Lung (tissue), 12 donors: ENCODE results near the gene MMP13. TPM values are rescaled to one million over a fixed set of nuclear protein-coding genes. Genes with fewer than 3 reads are reported as not detected.
A peak's percentile ranks its signal among the peaks of the same experiment; 100 is the strongest.

Source experiments
- ATAC-seq: fragments of 200-7000 bp; cut with Tn5 transposase; one replicate; pipeline ENCODE4 v1.9.1; 2020; ENCODE audit warnings: moderate number of reproducible peaks; ENCODE audit not compliant: insufficient read depth, low FRiP score
- DNase-seq, 3 donors: peaks; one replicate each; pipeline ENCODE4 v3.0.0-alpha.2; 2013 to 2017
- H3K27ac ChIP-seq, 2 donors: one replicate each; pipeline ENCODE4 v1.5.1; 2013; ENCODE audit warnings: mild to moderate bottlenecking in 2 of 2, moderate library complexity in 2 of 2, control low read depth in 1 of 2, inconsistent platforms in 1 of 2, low read depth in 1 of 2, low read length in 1 of 2
- H3K27me3 ChIP-seq, 3 donors: one replicate each; pipeline ENCODE4 v1.5.1; 2013; ENCODE audit warnings: low read length in 2 of 3; ENCODE audit not compliant: control insufficient read depth in 3 of 3, insufficient read depth in 3 of 3
- H3K36me3 ChIP-seq, 4 donors: one replicate each; pipeline ENCODE4 v1.5.1; 2013; ENCODE audit warnings: low read length in 4 of 4, mild to moderate bottlenecking in 1 of 4, moderate library complexity in 1 of 4; ENCODE audit not compliant: control insufficient read depth in 4 of 4, insufficient read depth in 4 of 4
- H3K4me1 ChIP-seq, 5 donors: one replicate each; pipeline ENCODE4 v1.5.1; 2013; ENCODE audit warnings: low read length in 5 of 5, mild to moderate bottlenecking in 2 of 5, moderate library complexity in 1 of 5; ENCODE audit not compliant: control insufficient read depth in 5 of 5, insufficient read depth in 5 of 5
- H3K4me3 ChIP-seq: one replicate; pipeline ENCODE4 v1.5.1; 2013; ENCODE audit warnings: mild to moderate bottlenecking, control low read depth, moderate library complexity
- H3K9ac ChIP-seq, 2 donors: one replicate each; pipeline ENCODE4 v1.5.1; 2013; ENCODE audit warnings: low read length in 2 of 2, control low read depth in 1 of 2; ENCODE audit not compliant: insufficient read depth in 1 of 2
- H3K9me3 ChIP-seq, 4 donors: one replicate each; pipeline ENCODE4 v1.5.1; 2013; ENCODE audit warnings: low read length in 3 of 4, mild to moderate bottlenecking in 1 of 4, moderate library complexity in 1 of 4; ENCODE audit not compliant: control insufficient read depth in 4 of 4, insufficient read depth in 3 of 4
- WGBS, 2 donors: extraction: QIAGEN DNeasy Blood & Tissue Kit; methylation state at CpG; one replicate each; pipeline ENCODE4 v1.1.7; 2013; 5-methylcytosine and 5-hydroxymethylcytosine counted together
- polyA plus RNA-seq, 2 donors: library from polyadenylated mRNA; stranded (reverse); fragments of 200-250 nt; gene quantifications; one replicate each; pipeline ENCODE4 v1.2.1, GENCODE V29; 2013
- total RNA-seq, 2 donors: library from RNA; depleted of rRNA in 1 of 2; stranded (reverse); fragments of >200 nt in 1 of 2; gene quantifications; one replicate each; pipeline ENCODE4 v1.2.1, GENCODE V29; 2014 to 2021
- TF ChIP-seq, protein P1 (sequence below): IDR thresholded peaks from 2 replicates; pipeline ENCODE4 v1.5.1; 2012; ENCODE audit warnings: mild to moderate bottlenecking; ENCODE audit errors: control extremely low read depth, extremely low read depth
- donor health status: control.
- donor health status: control.
- donor health status: Bipolar disorder and iron deficiency.
- donor health status: healthy.
- donor health status: DM: yes; HTN: yes; CAD: no.

MMP13 gene
- total and polyA plus RNA-seq, 4 donors = 0.08 to 0.84 (median 0.09) TPM; not detected in 1

DNA sequence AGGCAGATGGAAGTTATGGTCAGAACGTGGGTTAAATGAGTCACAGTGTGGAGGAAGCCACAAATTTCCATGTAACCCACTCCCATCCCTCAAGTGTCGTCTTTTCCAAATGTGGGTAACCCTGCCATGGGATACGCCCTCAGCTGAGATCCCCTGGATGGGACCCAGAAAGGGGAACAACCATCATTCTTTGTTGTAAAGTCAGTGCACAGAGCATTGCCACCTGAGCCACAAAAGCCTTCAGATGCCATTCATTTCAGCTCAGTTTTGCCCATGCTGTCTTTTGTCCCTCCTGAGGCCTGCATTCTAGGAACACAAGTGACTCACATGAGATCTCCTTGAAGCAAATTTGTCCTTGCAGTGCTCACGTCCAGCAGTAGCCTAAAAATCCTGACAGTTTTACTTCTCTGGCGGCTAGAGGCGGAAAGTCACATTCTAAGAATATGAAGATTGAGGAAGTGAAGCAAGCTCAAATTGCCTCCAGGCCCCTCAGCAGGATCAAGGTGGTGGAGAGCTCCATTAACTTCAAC lies 30.6 kb downstream of the MMP13 start:
- no peak for DNase-seq
- whole genome bisulfite sequencing, 2 donors = 31 to 63% methylated on average over 6 of the region's 6 CpGs
- no peaks in the 10 kb centered on the region for H3K9me3 ChIP-seq

GRCh38 chr11:102921587-102922220 lies 33.8 kb downstream of the MMP13 start:
- H3K4me3 ChIP-seq = no peak overlapping the region
- ATAC-seq (no peak), DNase-seq (no peak)
- H3K9ac ChIP-seq = no peak overlapping the region
- H3K36me3 ChIP-seq = no peaks in the 10 kb centered on the region
- no peaks in the 10 kb centered on the region for H3K27me3 ChIP-seq
- no peaks in the 10 kb centered on the region for H3K9me3 ChIP-seq
- H3K27ac ChIP-seq = no peak overlapping the region
- H3K4me1 ChIP-seq = peaks cover 0 to 3% (median 0%) of the 10 kb centered on the region in 5 donors
- 50 to 53% methylated on average over 3 of the region's 3 CpGs for WGBS, 2 donors
- TF ChIP-seq, protein P1, sequence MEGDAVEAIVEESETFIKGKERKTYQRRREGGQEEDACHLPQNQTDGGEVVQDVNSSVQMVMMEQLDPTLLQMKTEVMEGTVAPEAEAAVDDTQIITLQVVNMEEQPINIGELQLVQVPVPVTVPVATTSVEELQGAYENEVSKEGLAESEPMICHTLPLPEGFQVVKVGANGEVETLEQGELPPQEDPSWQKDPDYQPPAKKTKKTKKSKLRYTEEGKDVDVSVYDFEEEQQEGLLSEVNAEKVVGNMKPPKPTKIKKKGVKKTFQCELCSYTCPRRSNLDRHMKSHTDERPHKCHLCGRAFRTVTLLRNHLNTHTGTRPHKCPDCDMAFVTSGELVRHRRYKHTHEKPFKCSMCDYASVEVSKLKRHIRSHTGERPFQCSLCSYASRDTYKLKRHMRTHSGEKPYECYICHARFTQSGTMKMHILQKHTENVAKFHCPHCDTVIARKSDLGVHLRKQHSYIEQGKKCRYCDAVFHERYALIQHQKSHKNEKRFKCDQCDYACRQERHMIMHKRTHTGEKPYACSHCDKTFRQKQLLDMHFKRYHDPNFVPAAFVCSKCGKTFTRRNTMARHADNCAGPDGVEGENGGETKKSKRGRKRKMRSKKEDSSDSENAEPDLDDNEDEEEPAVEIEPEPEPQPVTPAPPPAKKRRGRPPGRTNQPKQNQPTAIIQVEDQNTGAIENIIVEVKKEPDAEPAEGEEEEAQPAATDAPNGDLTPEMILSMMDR = no peak

More for the DNA sequence above, 30.6 kb downstream of the MMP13 start:
- no peak overlapping the region for H3K27ac ChIP-seq
- no peaks in the 10 kb centered on the region for H3K36me3 ChIP-seq
- H3K4me1 ChIP-seq = peaks cover 0 to 7% (median 0%) of the 10 kb centered on the region in 5 donors
- H3K9ac ChIP-seq = no peak overlapping the region
- H3K4me3 ChIP-seq = no peak overlapping the region
- no peak for ATAC-seq
- no peaks in the 10 kb centered on the region for H3K27me3 ChIP-seq
- TF ChIP-seq, protein P1 = no peak

- no peak overlapping the region for H3K9ac ChIP-seq
- no peaks in the 10 kb centered on the region for H3K27me3 ChIP-seq
- peaks cover 0 to 2% (median 0%) of the 10 kb centered on the region in 5 donors for H3K4me1 ChIP-seq
- no peaks in the 10 kb centered on the region for H3K9me3 ChIP-seq
- DNase-seq (peak in 1 of 3 donors; percentile 8), ATAC-seq (peak; percentile 31)
- 27 to 54% methylated on average over 13 of the region's 13 CpGs for WGBS, 2 donors
- no peak overlapping the region for H3K27ac ChIP-seq
- TF ChIP-seq, protein P1 = no peak
- H3K4me3 ChIP-seq = no peak overlapping the region
- H3K36me3 ChIP-seq = no peaks in the 10 kb centered on the region
These were observed 35.3 kb downstream of the MMP13 start for GRCh38 chr11:102920118-102920684.
